ENCODE results near the gene RASSF1. TPM values are rescaled to one million over a fixed set of nuclear protein-coding genes. Genes with fewer than 3 reads are reported as not detected.
A peak's percentile ranks its signal among the peaks of the same experiment; 100 is the strongest.

RASSF1 gene
- total RNA-seq, 1 experiment from 2014 or later, result 28.1 TPM

DNA sequence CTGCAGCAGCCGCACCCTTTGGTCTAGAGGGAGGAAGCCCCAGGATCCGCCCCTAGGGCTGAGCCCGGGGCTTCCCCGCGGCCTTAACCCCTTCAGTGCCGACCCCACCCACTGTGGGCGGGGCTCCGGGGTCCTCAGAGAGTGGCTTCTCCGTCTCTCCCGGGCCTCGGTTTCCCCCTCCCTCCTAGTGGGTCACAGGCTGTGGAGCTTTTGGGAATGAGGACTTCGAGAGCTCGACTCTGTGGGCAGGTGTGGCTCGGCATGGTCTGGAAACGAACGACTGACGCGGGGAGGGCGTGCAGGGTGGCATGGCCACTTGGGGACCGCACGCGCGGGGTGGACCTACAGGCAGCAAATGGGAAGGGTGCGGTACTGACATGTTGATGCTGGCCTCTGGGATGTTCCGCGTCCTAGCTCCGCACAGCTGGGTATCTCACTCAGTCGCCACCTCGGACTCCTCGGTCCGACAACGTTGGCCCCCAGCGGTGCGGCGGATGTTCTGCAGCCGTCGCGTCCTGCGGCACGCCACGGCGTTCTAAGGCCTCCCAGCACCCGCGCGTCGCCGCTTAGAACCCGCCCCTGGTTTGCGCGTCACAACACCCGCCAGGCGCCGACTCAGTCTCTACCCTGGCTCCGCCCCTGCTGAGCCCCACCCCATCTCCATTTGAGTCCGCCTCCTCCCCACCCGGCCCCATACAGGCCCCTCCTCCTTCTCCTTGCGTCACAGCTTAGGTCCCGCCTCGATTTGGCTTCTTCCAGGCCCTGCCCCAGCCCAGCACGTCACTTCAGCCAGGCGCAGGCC is 41.6 kb downstream of the RASSF1 start, which contains the start of the genes HYAL3 and NAA80:
HYAL3 (minus strand) TSS at position 570 of the 802 bp plus-strand sequence. CDS start 3,803 bp downstream, outside the sequence.
NAA80 (minus strand) TSS at position 570 of the 802 bp plus-strand sequence. CDS start 1,942 bp downstream, outside the sequence.
- no peaks in the 10 kb centered on the region for H3K9me3 ChIP-seq
- H3K36me3 Mint-ChIP-seq (ENCODE audit: insufficient read depth, unreplicated experiment), result peaks cover 11% of the 10 kb centered on the region
- H3K4me3 ChIP-seq (ENCODE audit: low read depth, low read length), result peak within 1 kb of the TSS; percentile 47
- no peaks in the 10 kb centered on the region; the same call in 1 of the 2 replicates for H3K36me3 ChIP-seq (ENCODE audit: control insufficient read depth, insufficient read depth, low read length)
- peak within 1 kb of the TSS; percentile 95 for H3K27ac Mint-ChIP-seq (ENCODE audit: unreplicated experiment)
- no peaks in the 10 kb centered on the region for H3K27me3 ChIP-seq (replicated peaks; ENCODE audit: control insufficient read depth, insufficient read depth, low read length)
- H3K4me1 Mint-ChIP-seq (ENCODE audit: low read depth, unreplicated experiment), result peaks cover 11% of the 10 kb centered on the region
- no peaks in the 10 kb centered on the region for H3K9me3 Mint-ChIP-seq (ENCODE audit: unreplicated experiment)
- BruUV-seq (replicated peaks), result no TSS peak
- H3K4me3 Mint-ChIP-seq (ENCODE audit: unreplicated experiment), result peak within 1 kb of the TSS; percentile 97
- intact Hi-C loops (cut with micrococcal nuclease; ENCODE audit: unreplicated experiment), result loop anchor here (1.0 to 2.0 kb wide), 4 partner anchors 18 to 62 kb away; partner anchors contain the start of gene GNAI2
- CTCF ChIA-PET, result interaction anchor here (0.7 to 1.3 kb wide), 10 partner anchors 17 to 1200 kb away, joined by 3 to 8 read pairs (median 4); partner anchors contain the start of gene LSMEM2
- H3K27me3 Mint-ChIP-seq (ENCODE audit: insufficient read depth, unreplicated experiment), result no peaks in the 10 kb centered on the region
- TF ChIP-seq, protein P1, sequence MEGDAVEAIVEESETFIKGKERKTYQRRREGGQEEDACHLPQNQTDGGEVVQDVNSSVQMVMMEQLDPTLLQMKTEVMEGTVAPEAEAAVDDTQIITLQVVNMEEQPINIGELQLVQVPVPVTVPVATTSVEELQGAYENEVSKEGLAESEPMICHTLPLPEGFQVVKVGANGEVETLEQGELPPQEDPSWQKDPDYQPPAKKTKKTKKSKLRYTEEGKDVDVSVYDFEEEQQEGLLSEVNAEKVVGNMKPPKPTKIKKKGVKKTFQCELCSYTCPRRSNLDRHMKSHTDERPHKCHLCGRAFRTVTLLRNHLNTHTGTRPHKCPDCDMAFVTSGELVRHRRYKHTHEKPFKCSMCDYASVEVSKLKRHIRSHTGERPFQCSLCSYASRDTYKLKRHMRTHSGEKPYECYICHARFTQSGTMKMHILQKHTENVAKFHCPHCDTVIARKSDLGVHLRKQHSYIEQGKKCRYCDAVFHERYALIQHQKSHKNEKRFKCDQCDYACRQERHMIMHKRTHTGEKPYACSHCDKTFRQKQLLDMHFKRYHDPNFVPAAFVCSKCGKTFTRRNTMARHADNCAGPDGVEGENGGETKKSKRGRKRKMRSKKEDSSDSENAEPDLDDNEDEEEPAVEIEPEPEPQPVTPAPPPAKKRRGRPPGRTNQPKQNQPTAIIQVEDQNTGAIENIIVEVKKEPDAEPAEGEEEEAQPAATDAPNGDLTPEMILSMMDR (IDR thresholded peaks at IDR 0.05; ENCODE audit: insufficient read depth in 1 of 2, low read depth in 1 of 2, low read length in 1 of 2, severe bottlenecking in 1 of 2, unreplicated experiment in 1 of 2), result peak; percentile 15 to 26
- peak; percentile 99 for DNase-seq
- POLR2A ChIA-PET, result interaction anchor here (0.6 to 1.4 kb wide), 8 partner anchors 11 to 1281 kb away, joined by 3 to 17 read pairs (median 6); partner anchors contain the start of genes DALRD3 and GNAI2
- H3K4me1 ChIP-seq, result peaks cover 20% of the 10 kb centered on the region

DNA sequence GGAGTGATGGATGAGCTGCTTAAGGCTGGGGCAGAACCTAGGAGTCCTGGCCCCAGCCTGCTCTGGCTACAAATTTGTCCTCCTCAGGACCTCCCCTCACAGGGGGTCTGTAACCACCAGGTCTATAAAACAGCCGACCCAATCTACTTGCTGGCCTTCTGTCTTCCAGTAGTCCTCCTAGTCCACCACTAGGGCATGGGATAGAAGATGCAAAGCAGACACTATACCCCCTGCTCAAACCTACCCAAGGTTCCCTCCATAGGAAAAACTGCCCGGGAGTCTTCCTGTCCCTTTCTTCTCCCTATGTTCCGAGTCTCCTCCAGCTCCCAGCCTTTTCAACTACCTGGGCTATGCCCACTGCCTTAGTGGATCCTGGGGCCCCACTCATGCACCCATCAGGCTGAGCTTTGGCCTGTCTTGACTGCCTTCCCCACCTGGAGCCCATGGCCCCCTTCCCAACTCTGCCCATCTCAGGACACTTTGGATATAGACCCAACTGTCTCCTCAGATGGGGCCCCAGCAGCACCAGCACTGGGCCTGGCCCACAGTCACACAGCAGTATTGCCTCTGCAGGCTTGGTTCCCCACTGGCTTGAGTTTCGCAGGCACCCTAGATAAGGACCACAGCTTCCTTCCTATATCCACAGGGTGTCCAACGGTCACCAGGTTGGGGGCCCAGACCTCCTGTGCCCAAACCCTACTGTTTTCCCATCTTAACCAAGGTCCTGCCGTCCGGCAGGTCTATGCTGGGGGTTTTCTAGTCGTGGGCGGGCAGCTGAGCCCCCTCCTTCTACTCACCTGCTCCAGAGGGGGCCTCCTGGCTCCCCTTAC is 42.5 kb downstream of the RASSF1 start:
- CTCF ChIA-PET, result no interaction called here
- H3K4me1 ChIP-seq, result peaks cover 18% of the 10 kb centered on the region
- BruUV-seq (replicated peaks), result TSS peak; percentile 45

More for the DNA sequence above, 42.5 kb downstream of the RASSF1 start:
- DNase-seq, result no peak
- Mint-ChIP-seq H3K27me3 (ENCODE audit: insufficient read depth, unreplicated experiment) (no peaks in the 10 kb centered on the region), H3K27ac (ENCODE audit: unreplicated experiment) (peak overlapping the region; percentile 95), H3K4me3 (ENCODE audit: unreplicated experiment) (peak overlapping the region; percentile 97), H3K9me3 (ENCODE audit: unreplicated experiment) (no peaks in the 10 kb centered on the region), H3K36me3 (ENCODE audit: insufficient read depth, unreplicated experiment) (peaks cover 11% of the 10 kb centered on the region), H3K4me1 (ENCODE audit: low read depth, unreplicated experiment) (peaks cover 12% of the 10 kb centered on the region)
- TF ChIP-seq, protein P1 (IDR thresholded peaks at IDR 0.05; ENCODE audit: insufficient read depth in 1 of 2, low read depth in 1 of 2, low read length in 1 of 2, severe bottlenecking in 1 of 2, unreplicated experiment in 1 of 2), result peak in 1 of 2 experiments; percentile 16
- intact Hi-C loops (cut with micrococcal nuclease; ENCODE audit: unreplicated experiment), result loop anchor here (2.0 kb wide), 3 partner anchors 17 to 61 kb away; partner anchors contain the start of gene GNAI2
- no peaks in the 10 kb centered on the region; the same call in 1 of the 2 replicates for H3K36me3 ChIP-seq (ENCODE audit: control insufficient read depth, insufficient read depth, low read length)
- peak overlapping the region; percentile 47 for H3K4me3 ChIP-seq (ENCODE audit: low read depth, low read length)
- no peaks in the 10 kb centered on the region for H3K27me3 ChIP-seq (replicated peaks; ENCODE audit: control insufficient read depth, insufficient read depth, low read length)
- POLR2A ChIA-PET, result no interaction called here
- no peaks in the 10 kb centered on the region for H3K9me3 ChIP-seq

Measured in Caco-2 (cell line).